GM21576 (cell line): ENCODE results near the gene MRAS.
"Not testable (repeated sequence)": the region's sequence is repeated elsewhere in the genome, so short reads cannot be mapped to it uniquely, and the experiment has no call there.

Source experiments
- ATAC-seq: cut with Tn5 transposase; IDR thresholded peaks from one replicate; pipeline ENCODE4 v1.9.1; 2021; ENCODE audit warnings: mild to moderate bottlenecking, moderate library complexity; ENCODE audit not compliant: unreplicated experiment

Gene MRAS

DNA sequence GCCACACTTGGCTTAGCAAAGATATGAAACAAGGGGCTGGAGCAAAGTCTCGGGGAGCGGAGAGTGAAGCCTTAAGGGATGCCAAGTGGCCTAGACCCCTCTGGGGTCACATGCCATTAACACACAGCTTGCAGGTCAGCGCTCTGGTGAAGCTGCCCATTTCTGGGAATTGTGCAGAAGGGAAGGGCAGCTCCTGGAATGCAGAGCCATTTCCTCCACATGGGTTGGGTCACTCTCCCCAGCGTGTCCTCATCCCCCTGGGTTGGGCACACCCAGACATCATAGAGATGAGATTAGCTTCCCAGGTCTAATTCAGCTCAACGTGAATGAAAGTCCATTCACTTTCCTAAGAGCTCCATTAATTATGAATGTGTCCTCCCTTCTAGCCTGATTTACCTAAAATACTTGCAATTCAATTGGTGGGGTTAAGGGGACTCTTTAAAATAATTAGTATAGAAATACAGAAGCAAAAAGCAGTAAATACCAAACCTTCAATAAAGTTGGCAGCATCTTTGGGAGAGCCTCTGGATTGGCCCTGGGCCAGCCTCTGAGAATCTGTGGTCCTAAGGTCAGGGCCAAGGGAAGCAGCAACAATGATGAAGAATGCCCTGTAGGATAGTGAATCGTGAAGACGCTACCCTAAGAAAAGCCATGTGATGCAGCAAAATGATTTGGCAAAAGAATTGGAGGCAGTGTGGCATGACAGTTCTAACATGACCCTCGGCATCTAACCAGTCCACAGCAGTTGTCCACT lies 17.8 kb downstream of the MRAS start:
- ATAC-seq = no peak

DNA sequence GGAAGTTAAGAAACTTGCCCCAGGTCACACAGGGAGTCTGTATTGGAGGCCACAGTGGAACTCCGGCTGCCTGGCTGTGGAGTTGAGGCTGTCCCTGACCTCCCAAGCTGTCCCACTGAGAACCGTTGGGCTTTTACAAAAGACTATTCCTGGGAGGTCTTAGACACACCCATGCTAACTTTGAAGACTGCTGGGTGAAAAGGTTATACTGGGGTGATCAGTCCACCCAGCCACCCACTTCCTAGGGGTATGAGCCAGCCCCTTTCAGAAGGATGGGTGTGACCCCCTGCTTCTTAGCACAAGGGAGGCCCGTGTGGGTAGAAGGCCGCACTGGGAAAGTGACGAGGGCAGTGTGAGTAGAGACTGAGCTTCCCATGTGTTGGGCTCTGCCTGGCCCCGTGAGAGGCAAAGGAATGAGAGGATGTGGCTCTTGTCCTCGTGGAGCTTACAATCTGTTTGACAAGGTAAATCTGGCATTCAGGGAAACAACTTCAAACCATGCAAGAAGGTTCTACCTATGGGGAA lies 19.0 kb downstream of the MRAS start:
- no peak for ATAC-seq

DNA sequence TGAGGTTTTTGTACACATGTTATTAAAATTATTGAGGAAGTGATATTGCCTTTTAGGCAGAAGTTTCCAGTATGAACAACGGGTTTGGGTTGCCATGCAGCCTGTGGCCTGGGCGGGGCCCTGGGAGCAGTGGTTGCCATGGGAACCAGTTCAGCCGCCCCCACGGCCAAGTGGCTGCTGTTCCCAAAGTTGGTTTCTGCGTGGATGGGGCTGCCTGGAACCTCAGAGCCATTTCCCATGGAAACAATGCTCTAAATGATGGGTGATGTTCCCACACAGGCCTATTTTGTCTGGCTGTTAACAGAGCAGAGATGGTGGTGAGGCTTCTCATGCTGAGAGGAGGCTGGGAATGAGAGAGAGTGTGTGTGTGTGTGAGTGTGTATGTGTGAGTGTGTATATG lies 19.5 kb downstream of the MRAS start:
- no peak for ATAC-seq

DNA sequence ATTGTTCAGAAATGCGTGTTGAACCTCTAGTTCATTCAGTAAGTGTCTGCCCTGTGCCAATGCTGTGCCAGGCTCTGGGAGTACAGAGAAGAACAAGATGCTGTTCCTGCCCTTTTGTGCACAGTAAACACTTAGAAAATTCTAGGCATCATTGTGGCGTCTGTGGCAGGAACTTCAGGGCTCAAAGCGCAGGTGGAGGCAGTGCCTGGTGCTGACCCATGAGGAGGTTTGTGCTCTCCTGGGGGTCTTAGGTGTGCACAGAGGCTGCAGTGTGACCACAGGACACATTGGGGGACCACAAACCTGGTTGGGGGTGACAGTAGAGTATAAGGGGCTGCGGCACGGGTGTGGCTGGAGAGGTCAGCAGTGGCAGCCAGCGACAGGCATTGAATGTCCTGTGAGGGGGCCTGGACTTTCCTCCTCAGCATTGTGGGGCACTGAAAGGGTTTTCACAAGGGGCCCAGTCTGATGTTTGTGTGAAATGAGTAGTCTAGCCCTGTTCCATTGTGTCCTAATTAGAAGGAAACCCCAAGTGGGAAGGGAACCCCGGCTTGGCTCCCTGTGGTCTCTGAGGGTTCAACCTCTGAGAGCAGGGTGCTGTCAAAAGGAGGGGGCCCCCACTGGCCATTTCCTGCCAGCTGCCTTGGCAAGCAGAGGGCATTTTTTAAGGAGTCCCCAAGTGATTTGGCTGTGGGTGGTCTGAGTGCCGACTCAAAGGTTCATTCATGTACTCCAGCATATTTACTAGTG lies 20.9 kb downstream of the MRAS start:
- ATAC-seq = no peak

DNA sequence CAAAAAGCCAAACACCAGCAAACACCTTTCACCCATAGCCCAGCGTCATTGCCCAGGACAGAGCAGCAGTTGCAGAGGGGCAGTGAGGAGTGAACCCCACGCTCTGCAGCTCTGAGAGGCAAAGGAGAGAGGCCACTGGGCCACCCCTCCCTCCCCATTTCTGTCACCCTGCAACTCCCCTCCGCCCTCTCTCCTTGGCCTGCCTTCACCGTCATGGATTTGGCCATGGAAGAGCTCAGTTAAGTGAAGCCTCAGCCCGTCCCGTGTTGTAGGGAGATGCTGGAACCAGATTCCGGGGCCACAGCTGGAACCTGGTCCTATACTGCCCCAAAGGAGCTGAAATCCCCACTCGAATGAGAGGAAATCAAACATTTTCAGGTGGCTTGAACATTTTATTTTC lies 21.9 kb downstream of the MRAS start:
- no peak for ATAC-seq

DNA sequence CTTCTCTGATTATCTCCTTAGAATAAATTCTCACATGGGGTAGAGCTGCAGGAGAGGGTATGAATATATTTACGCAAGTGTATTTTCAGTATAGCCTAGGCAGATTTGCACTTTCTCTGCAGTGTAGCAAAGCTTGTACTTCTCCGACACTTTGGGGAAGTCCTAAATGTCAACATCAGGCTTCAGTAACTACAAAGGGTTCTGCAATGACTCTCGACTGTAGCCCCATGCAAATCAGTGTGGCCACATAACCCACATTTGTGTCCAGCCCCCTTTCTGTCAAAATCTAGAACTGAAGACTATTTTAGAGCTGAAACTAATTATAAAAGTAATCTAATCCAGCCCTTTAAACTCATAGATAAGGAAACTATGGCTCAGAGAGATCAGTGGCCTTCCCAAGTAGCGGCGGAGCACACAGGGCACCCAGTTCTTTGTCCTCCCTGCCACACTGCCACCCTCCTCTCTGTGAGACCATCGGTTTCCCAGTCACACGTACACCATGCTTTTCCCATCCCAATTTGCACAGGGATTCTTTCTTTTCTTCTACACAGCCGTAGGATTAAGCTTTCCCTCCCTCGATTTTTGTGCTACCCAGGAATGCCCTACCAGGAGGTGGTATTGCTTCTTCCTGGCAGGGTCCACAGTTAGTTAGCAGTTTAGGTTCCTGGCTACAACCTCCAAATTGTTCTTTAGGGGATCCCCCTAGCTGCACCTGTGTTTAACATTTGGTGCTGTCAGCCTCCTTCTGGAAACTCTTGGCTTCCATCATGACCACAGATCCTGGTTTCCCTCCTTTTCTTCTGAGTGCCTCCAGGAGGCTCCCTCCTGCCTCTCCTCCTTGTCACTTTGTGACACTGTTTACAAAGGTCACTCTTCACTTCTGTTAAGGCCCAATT lies 22.9 kb downstream of the MRAS start:
- peak; percentile 99 for ATAC-seq

DNA sequence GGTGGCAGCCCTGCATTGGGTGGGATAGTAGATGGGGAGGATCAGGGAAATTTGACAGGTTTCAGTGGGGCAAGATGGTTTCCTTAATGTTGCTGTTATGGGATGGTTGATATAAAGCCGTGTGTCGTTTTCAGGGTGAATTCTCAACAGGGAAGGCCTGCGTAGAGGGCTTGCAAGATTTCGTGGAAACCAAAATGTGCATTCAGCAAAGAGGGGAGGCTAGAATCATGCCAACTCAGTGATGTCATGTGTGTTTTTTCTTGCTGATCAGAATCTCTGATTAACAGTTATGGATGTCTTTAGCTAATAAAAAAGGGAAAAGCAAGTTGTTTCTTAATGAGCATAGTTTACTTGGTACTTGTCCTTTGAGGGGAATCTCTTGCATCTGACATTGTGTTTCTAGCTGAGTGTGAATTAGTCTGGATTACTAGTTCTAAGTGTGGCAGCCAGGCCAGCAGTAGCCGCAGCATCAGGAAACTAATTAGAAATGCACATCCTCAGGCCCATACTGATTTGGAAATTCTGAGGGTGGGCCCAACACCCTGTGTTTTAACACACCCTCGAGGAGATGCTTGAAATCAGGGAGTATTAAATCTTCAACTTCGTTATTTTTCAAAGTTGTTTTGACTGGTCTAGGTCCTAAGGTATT lies 24.8 kb downstream of the MRAS start:
- no peak for ATAC-seq

DNA sequence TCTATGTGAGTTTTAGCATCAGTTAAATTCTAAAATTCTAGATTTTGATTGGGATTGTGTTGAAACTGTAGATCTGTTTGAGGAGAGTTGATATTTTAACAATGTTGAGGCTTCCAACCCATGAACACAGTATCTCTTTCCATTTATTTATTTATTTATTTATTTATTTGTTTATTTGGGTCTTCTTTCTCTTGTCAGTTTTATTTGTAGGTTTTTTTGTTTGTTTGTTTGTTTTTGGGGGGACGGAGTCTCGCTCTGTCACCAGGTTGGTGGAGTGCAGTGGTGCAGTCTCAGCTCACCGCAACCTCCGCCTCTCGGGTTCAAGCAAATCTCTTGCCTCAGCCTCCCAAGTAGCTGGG lies 25.3 kb downstream of the MRAS start:
- no peak for ATAC-seq

DNA sequence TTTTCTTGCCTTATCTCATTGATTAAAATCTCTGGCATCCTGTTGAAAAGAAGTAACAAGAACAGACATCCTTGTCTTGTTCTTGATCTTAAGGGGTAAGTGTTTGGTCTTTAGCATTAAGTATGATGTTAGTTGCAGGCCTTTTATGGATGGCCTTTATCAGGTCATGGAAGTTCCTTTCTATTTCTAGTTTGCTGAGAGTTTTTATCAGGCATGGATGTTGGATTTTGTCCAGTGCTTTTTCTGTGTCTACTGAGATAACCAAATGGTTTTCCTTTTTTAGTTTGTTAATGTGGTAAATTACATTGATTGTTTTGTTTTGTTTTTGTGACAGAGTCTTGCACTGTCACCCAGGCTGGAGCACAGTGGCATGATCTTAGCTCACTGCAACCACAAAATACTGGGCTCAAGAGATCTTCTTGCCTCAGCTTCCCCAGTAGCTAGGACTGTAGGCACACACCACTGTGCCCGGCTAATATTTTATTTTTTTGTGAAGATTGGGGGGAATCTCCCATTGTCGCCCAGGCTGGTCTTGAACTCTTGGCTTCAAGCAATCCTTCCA lies 26.3 kb downstream of the MRAS start:
- ATAC-seq = no peak

DNA sequence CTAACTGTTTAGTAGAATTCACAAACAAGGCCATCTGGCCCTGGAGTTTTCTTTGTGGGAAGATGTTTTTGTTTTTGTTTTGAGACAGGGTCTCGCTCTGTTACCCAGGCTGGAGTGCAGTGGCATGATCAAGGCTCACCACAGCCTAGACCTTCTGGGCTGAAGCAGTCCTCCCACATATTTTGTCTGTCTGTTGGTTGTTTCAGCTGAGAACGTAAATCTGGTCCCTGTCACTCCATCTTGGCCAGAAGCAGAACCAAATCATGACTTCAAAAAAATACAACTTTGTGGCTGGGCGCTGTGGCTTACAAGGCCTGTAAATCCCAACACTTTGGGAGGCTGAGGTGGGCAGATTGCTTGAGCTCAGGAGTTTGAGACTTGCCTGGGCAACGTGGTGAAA lies 27.1 kb downstream of the MRAS start:
- ATAC-seq = no peak

DNA sequence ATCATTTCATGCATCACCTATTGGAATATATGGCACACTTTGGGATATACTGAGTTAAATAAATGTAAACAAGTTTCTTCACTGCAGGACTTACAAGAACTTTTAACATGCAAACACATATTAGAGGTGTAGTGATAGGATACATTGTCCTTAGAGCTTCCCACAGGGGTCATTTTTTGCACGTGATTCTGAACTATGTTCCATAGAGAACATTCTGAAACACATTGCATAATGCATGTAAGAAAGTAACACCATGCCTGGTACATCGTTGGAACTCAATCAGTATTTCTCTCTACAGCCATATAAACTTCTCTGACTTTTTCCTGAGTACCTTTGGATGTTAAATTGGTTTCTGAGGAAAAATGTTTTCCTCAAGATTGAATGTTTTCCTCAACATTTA lies 28.3 kb downstream of the MRAS start:
- no peak for ATAC-seq

DNA sequence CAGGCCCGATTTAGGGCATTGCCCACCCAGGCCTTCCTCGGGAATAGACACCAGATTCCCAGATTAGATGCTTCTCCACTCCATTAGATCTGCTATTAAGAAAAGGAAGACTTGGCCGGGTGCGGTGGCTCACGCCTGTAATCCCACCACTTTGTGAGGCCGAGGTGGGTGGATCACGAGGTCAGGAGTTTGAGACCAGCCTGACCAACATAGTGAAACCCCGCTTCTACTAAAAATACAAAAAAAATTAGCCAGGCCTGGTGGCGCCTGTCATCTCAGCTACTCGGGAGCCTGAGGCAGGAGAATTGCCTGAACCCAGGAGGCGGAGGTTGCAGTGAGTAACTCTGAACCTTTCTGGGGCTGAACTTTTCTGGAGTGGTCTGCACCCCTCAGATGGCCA lies 28.8 kb downstream of the MRAS start:
- ATAC-seq = not testable (repeated sequence)

DNA sequence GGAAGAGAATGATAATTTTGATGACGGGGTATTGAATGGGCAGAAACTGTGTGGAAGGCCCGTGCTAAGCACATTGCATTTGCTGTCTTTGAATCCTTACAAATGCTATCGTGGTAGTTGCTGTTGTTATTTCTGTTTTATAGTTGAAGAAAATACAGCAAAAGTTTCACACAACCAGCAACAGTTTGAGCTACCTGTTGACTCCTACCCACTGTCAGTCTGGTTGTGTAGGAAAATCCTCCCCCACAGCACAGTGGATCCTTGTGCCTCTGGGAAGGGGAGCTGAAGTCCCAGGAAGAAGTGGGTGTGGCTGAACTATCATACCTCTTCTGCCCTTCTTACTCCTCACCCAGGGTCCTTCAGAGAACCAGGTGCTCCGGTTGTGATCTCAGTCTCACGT lies 29.4 kb downstream of the MRAS start:
- ATAC-seq = no peak

DNA sequence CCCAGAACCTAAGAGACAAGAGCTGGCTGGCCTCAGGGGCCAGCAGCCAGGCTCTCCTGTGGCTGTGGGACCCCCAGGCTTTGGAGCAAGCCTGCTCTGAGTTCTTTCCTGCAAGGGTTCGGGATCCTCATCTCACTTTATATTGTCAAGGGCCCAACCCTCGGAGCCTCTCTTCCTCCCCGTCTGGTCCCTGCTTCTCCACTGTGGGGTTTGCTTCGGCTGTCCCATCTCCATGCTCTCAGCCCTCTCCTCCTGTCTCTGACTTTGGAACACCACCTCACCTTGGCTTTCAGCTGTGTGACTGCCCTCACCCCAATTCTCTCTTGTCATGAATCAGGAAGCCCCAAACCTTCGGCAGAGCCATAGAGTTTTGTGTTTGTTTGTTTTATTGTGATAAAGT lies 30.0 kb downstream of the MRAS start:
- no peak for ATAC-seq

DNA sequence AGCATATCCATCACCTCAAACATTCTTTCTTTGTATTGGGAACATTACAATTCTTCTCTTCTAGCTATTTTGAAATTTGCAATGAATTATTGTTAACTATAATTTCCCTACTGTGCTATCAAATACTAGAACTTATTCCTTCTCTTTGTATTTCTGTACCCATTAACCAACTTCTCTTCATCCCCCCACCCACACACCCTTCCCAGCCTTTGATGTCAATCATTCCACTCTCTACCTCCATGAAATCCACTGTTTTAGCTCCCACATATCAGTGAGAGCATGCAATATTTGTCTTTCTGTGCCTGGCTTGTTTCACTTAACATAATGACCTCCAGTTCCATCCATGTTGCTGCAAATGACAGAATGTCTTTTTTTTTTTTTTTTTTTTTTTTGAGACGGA lies 30.6 kb downstream of the MRAS start:
- ATAC-seq = no peak

DNA sequence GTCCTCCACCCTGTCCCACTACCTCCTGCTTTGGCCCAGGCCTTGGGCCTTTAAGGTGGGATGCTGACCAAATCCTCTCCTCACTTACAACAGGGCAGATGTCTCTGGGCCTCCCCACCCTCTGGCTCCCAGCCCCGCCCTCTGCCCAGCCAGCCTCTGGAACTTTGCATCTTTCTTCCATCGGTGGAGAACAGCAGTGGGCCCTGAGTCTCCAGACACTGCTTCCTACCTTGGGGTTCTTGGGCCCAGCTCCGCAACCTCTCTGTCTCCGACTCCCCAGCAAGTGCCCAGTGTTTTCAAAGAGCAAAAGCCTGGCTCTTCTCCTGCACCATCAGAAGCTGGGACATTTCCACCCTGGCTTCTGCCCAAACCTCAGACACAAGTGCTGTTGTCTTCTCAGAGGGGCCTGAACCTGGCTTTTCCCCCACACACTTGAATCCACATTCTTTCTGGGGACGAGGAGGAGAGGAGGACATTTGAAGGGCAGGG lies 33.1 kb downstream of the MRAS start:
- ATAC-seq = no peak

DNA sequence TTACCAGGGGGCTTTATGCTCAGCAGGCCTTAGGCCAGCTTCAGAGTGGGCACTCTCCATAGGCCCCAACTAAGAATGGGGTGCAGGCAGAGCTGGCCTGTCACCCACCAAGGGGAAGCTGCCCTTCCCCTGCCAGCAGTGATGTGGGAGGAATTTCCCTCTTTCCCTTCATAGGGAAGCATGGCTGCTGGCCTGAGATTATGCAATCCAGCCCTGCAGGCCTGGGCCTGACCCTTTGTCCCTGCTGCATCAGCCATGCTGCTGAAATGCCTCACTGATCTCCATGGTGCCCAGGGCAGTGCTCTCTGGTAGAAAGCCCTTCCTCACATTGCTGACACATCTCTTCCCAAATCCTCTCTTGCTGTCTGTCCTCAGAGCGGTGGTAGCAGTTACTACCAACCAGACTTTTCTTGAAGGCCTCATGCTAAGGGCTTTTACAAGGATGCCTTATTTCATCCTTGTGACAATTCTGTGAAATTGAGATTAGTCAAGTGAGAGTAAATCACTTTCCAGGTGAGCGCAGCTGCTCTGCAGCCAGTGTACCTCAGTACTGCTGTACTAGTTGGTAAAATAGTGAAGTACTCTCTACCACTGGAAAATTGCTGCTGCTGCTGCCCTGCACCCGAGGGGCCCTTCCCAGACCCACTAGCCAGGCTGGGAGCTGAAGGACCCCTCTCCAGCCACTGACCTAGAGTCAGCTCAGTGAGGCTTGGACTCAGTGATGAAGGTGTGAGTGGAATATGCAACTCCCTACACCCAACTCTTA lies 33.8 kb downstream of the MRAS start:
- no peak for ATAC-seq

DNA sequence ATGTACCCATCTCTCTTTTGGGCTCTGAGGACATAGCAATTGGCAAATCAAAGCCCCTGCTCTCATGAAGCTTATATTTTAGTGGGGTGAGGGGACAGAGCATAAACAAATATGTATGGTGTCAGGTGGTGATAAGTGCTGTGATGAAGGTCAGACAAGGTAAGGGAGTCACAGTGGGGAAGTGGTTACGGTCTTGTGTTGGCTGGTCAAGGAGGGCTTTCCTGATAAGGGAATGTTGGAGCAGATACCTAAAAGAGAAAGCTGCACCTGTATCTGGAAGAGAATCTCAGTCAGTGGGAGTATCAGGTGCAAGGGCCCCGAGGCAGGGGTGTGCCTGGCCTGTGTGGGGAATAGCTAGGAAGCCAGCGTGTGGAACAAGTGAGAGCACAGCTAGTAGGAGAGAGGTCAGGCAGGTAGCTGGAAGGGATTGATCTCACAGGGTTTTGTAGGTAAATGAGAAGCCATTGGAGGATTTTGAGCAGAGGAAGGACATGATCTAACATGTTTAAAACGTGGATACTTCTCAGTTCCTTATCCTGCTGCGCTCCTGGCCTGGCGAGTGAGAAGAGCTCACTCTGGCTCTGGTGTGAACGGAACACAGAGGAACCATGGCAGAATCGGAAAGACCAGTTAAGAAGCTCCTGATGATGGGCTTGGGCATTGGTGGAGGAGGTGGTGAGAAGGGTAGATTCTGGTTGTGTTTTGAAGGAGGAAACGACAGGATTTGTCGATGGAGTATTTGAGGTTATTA lies 35.5 kb downstream of the MRAS start:
- no peak for ATAC-seq

DNA sequence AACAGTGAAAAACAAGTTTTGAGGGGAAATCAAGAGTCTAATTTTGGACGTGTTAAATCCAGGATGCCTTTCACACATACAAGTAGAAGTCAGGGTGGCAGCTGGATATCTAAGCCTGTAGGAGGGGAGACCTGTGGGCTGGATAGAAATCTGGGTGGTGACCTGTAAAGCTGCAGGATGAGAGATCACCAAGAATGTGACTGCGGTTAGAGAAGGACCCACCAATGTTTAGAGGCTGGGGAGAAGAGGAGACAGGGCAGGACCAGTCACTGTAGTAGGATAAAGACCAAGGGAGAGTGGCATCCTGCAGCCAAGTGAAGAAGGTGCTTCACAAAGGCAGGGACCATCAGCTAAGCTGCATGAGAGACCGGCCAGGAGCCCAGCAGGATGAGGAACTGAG lies 36.2 kb downstream of the MRAS start:
- no peak for ATAC-seq
